Karpas-422 (cell line): ENCODE results near the gene RAB4A. TPM values are rescaled to one million over a fixed set of nuclear protein-coding genes. Genes with fewer than 3 reads are reported as not detected.
A peak's percentile ranks its signal among the peaks of the same experiment; 100 is the strongest.

Experiments used
- DNase-seq: peaks from one replicate; pipeline ENCODE4 v3.0.0-alpha.2; 2015
- H2AFZ ChIP-seq: fragments of 200-600 bp; sonication (generic); 2 replicates; pipeline ENCODE4 v1.6.1; 2014; ENCODE audit warnings: antibody characterized with exemption, low read length, mixed read lengths
- H3K27ac ChIP-seq: fragments of 200-600 bp; sonication (generic); 2 replicates; pipeline ENCODE4 v1.5.1; 2014; ENCODE audit warnings: mild to moderate bottlenecking, low read length, moderate library complexity
- H3K27me3 ChIP-seq: fragments of 200-600 bp; sonication (generic); 2 replicates; pipeline ENCODE4 v1.6.1; 2014; ENCODE audit warnings: low read length, mixed read lengths
- H3K36me3 ChIP-seq: fragments of 200-600 bp; sonication (generic); 2 replicates; pipeline ENCODE4 v1.6.1; 2014; ENCODE audit warnings: low read length, mixed read lengths; ENCODE audit not compliant: insufficient read depth
- H3K4me1 ChIP-seq: fragments of 200-600 bp; sonication (generic); 2 replicates; pipeline ENCODE4 v1.6.1; 2014; ENCODE audit warnings: mild to moderate bottlenecking, low read length, mixed read lengths
- H3K4me2 ChIP-seq: fragments of 200-600 bp; sonication (generic); 2 replicates; pipeline ENCODE4 v1.6.1; 2014; ENCODE audit warnings: low read length, low read depth, mild to moderate bottlenecking; ENCODE audit not compliant: poor library complexity, severe bottlenecking
- H3K4me3 ChIP-seq: fragments of 200-600 bp; sonication (generic); 2 replicates; pipeline ENCODE4 v1.5.1; 2014; ENCODE audit warnings: mild to moderate bottlenecking, antibody characterized with exemption, low read length, mixed read lengths
- H3K79me2 ChIP-seq: fragments of 200-600 bp; sonication (generic); 2 replicates; pipeline ENCODE4 v1.6.1; 2014; ENCODE audit warnings: mild to moderate bottlenecking, low read length, mixed read lengths
- H3K9ac ChIP-seq: fragments of 200-600 bp; sonication (generic); 2 replicates; pipeline ENCODE4 v1.6.0; 2014; ENCODE audit warnings: low read length
- H3K9me2 ChIP-seq: fragments of 200-600 bp; sonication (generic), shearing (Covaris generic); replicated peaks from 2 replicates; pipeline ENCODE4 v1.6.0; 2014; ENCODE audit warnings: mild to moderate bottlenecking, low read length, moderate library complexity; ENCODE audit not compliant: insufficient read depth
- H3K9me3 ChIP-seq: fragments of 300-700, 200-600 bp; sonication (generic); 2 replicates; pipeline ENCODE4 v1.6.1; 2014; ENCODE audit warnings: low read length, mixed read lengths
- H4K20me1 ChIP-seq: fragments of 200-600 bp; sonication (generic); 2 replicates; pipeline ENCODE4 v1.6.1; 2014; ENCODE audit warnings: mild to moderate bottlenecking, antibody characterized with exemption, low read length, low read depth; ENCODE audit not compliant: insufficient read depth
- total RNA-seq: library from RNA; depleted of rRNA; stranded (reverse); fragments of >200 nt; shearing (Covaris generic); gene quantifications from 2 replicates; pipeline ENCODE4 v1.2.3, GENCODE V29; 2014; ENCODE audit warnings: low replicate concordance; rRNA removed

The RAB4A gene, protein sequence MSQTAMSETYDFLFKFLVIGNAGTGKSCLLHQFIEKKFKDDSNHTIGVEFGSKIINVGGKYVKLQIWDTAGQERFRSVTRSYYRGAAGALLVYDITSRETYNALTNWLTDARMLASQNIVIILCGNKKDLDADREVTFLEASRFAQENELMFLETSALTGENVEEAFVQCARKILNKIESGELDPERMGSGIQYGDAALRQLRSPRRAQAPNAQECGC
- not detected in 2 replicates for total RNA-seq

GRCh38 chr1:229270547-229271447 is at the start of gene RAB4A:
Gene RAB4A (plus strand): TSS chr1:229271111. CDS start chr1:229271340, 229 bp downstream.
- H3K79me2 ChIP-seq: no peaks in the 10 kb centered on the region
- DNase-seq: no peak
- H2AFZ ChIP-seq: no peak within 1 kb of the TSS
- H3K36me3 ChIP-seq: no peaks in the 10 kb centered on the region
- no peak within 1 kb of the TSS for H3K4me3 ChIP-seq
- no peaks in the 10 kb centered on the region for H3K9me3 ChIP-seq
- no peak within 1 kb of the TSS for H3K9ac ChIP-seq
- H3K27ac ChIP-seq: no peak within 1 kb of the TSS
- no peaks in the 10 kb centered on the region; the same call in 1 of the 2 replicates for H4K20me1 ChIP-seq
- H3K4me2 ChIP-seq: no peak within 1 kb of the TSS
- H3K4me1 ChIP-seq: no peaks in the 10 kb centered on the region
- no peaks in the 10 kb centered on the region for H3K9me2 ChIP-seq
- H3K27me3 ChIP-seq: no peaks in the 10 kb centered on the region

DNA sequence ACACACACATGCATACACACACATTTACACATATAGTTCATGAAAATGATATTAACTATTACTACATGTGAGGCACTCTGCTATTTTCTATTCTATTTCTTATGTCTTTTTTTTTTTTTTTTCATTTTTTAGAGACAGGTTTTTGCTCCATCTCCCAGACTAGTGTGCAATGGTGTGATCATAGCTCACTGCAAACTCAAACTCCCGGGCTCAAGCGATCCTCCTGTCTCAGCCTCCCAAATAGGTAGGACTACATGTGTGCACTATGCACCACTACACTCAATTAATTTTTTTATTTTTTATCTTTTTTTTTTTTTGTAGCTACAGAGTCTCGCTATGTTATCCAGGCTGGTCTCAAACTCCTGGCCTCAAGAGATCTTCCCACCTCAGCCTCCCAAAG is 48.8 kb upstream of the RAB4A start:
- no peak overlapping the region for H3K4me3 ChIP-seq
- H3K9me2 ChIP-seq: no peaks in the 10 kb centered on the region
- H4K20me1 ChIP-seq: no peaks in the 10 kb centered on the region
- H3K27ac ChIP-seq: no peak overlapping the region
- H3K27me3 ChIP-seq: no peaks in the 10 kb centered on the region
- DNase-seq: no peak
- no peaks in the 10 kb centered on the region for H3K9me3 ChIP-seq
- no peak overlapping the region for H3K4me2 ChIP-seq
- H3K36me3 ChIP-seq: no peaks in the 10 kb centered on the region
- H3K9ac ChIP-seq: no peak overlapping the region
- H3K4me1 ChIP-seq: no peaks in the 10 kb centered on the region
- no peaks in the 10 kb centered on the region for H3K79me2 ChIP-seq
- no peak overlapping the region for H2AFZ ChIP-seq

DNA sequence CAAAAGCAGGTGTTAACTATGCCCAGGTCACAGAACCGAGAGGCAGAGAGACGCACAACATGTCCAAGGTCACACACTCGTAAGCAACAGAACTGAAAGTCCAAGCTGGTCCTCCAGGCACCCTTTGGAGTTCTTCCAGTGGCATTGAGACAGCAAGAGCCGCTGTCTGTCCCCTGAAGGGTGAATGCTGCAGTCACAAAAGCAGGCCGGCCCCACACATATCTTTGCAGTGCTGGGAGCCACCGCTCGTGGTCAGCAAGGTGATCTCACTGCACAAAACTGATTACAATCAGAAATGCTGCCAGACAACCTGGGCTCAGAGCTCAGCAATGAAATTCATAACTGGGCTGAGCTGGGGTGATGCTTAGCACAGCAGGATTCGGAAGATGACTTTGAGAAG is 47.4 kb upstream of the RAB4A start:
- Histone ChIP-seq H3K9me3 (no peaks in the 10 kb centered on the region), H3K4me1 (no peaks in the 10 kb centered on the region), H3K4me2 (no peak overlapping the region), H4K20me1 (no peaks in the 10 kb centered on the region), H3K9ac (no peak overlapping the region), H3K36me3 (no peaks in the 10 kb centered on the region), H3K9me2 (no peaks in the 10 kb centered on the region), H3K4me3 (no peak overlapping the region), H3K27ac (no peak overlapping the region), H3K79me2 (no peaks in the 10 kb centered on the region), H2AFZ (no peak overlapping the region), H3K27me3 (no peaks in the 10 kb centered on the region)
- no peak for DNase-seq

- Histone ChIP-seq H3K79me2 (no peaks in the 10 kb centered on the region), H3K4me1 (no peaks in the 10 kb centered on the region), H3K27me3 (no peaks in the 10 kb centered on the region), H4K20me1 (no peaks in the 10 kb centered on the region), H3K9me2 (no peaks in the 10 kb centered on the region), H3K27ac (no peak overlapping the region), H3K9me3 (no peaks in the 10 kb centered on the region), H2AFZ (no peak overlapping the region), H3K36me3 (no peaks in the 10 kb centered on the region), H3K9ac (no peak overlapping the region), H3K4me2 (no peak overlapping the region), H3K4me3 (no peak overlapping the region)
- DNase-seq: no peak
These were observed 46.6 kb upstream of the RAB4A start for GRCh38 chr1:229224308-229224707.

GRCh38 chr1:229225331-229225782 is 45.6 kb upstream of the RAB4A start:
- H3K27ac ChIP-seq: no peak overlapping the region
- H2AFZ ChIP-seq: no peak overlapping the region
- no peak overlapping the region for H3K4me2 ChIP-seq
- no peaks in the 10 kb centered on the region for H3K27me3 ChIP-seq
- H3K9me3 ChIP-seq: no peaks in the 10 kb centered on the region
- DNase-seq: no peak
- H3K9ac ChIP-seq: no peak overlapping the region
- H3K36me3 ChIP-seq: no peaks in the 10 kb centered on the region
- no peaks in the 10 kb centered on the region for H4K20me1 ChIP-seq
- H3K4me1 ChIP-seq: no peaks in the 10 kb centered on the region
- H3K9me2 ChIP-seq: no peaks in the 10 kb centered on the region
- H3K4me3 ChIP-seq: no peak overlapping the region
- no peaks in the 10 kb centered on the region for H3K79me2 ChIP-seq

GRCh38 chr1:229226796-229227195 is 44.1 kb upstream of the RAB4A start:
- no peaks in the 10 kb centered on the region for H4K20me1 ChIP-seq
- no peaks in the 10 kb centered on the region for H3K27me3 ChIP-seq
- no peak overlapping the region for H3K9ac ChIP-seq
- H3K36me3 ChIP-seq: no peaks in the 10 kb centered on the region
- DNase-seq: no peak
- H3K9me2 ChIP-seq: no peaks in the 10 kb centered on the region
- H3K79me2 ChIP-seq: no peaks in the 10 kb centered on the region
- H3K9me3 ChIP-seq: no peaks in the 10 kb centered on the region
- H2AFZ ChIP-seq: no peak overlapping the region
- no peaks in the 10 kb centered on the region for H3K4me1 ChIP-seq
- no peak overlapping the region for H3K4me2 ChIP-seq
- H3K4me3 ChIP-seq: no peak overlapping the region
- no peak overlapping the region for H3K27ac ChIP-seq

DNA sequence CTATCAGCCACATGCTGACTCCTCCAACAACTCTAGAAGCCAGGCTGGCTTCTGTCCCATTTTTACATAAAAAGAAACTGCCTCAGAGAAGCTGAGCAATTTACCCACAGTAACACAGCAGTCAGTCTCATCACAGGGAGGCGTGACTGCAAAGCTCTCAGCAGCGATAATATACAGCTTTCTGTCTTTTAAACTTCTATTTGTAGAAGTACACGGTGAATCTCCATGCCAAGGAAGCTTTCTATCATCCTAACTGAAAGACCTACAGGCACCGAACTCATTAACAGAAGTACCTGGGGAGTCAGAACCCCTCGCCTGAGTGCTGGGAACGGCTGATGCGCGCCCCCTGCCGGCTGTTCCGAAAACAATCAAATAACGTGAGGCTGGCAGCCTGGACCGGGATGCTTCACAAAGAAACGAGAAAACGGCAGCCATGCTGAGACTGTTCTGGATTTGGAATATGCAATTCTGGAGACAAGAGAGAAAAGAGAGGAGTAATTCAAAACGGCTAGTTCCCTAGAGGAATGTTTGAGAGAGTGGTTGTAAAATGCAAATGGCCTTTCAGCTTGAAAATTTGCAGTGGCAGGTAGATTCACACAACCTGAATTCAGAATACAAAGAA is 43.5 kb upstream of the RAB4A start:
- Histone ChIP-seq H3K27ac (no peak overlapping the region), H3K36me3 (no peaks in the 10 kb centered on the region), H3K9me3 (no peaks in the 10 kb centered on the region), H2AFZ (no peak overlapping the region), H3K27me3 (no peaks in the 10 kb centered on the region), H4K20me1 (no peaks in the 10 kb centered on the region), H3K9ac (no peak overlapping the region), H3K9me2 (no peaks in the 10 kb centered on the region), H3K4me1 (no peaks in the 10 kb centered on the region), H3K4me2 (no peak overlapping the region), H3K4me3 (no peak overlapping the region), H3K79me2 (no peaks in the 10 kb centered on the region)
- DNase-seq: peak; percentile 87

- H3K4me1 ChIP-seq: no peaks in the 10 kb centered on the region
- H3K9me3 ChIP-seq: no peaks in the 10 kb centered on the region
- no peak overlapping the region for H3K4me2 ChIP-seq
- H3K36me3 ChIP-seq: no peaks in the 10 kb centered on the region
- H4K20me1 ChIP-seq: no peaks in the 10 kb centered on the region
- H3K9ac ChIP-seq: no peak overlapping the region
- no peak for DNase-seq
- H3K4me3 ChIP-seq: no peak overlapping the region
- no peak overlapping the region for H3K27ac ChIP-seq
- no peaks in the 10 kb centered on the region for H3K9me2 ChIP-seq
- no peak overlapping the region for H2AFZ ChIP-seq
- H3K27me3 ChIP-seq: no peaks in the 10 kb centered on the region
- no peaks in the 10 kb centered on the region for H3K79me2 ChIP-seq
These were observed 42.4 kb upstream of the RAB4A start for GRCh38 chr1:229228522-229228921.
